HG02870 (cell line): Measurements from ENCODE around the gene GFPT2.

Experiments used
- ATAC-seq: cut with Tn5 transposase; IDR thresholded peaks from one replicate; pipeline ENCODE4 v1.9.1; 2021; ENCODE audit warnings: mild to moderate bottlenecking, moderate library complexity; ENCODE audit not compliant: unreplicated experiment

The GFPT2 gene

DNA sequence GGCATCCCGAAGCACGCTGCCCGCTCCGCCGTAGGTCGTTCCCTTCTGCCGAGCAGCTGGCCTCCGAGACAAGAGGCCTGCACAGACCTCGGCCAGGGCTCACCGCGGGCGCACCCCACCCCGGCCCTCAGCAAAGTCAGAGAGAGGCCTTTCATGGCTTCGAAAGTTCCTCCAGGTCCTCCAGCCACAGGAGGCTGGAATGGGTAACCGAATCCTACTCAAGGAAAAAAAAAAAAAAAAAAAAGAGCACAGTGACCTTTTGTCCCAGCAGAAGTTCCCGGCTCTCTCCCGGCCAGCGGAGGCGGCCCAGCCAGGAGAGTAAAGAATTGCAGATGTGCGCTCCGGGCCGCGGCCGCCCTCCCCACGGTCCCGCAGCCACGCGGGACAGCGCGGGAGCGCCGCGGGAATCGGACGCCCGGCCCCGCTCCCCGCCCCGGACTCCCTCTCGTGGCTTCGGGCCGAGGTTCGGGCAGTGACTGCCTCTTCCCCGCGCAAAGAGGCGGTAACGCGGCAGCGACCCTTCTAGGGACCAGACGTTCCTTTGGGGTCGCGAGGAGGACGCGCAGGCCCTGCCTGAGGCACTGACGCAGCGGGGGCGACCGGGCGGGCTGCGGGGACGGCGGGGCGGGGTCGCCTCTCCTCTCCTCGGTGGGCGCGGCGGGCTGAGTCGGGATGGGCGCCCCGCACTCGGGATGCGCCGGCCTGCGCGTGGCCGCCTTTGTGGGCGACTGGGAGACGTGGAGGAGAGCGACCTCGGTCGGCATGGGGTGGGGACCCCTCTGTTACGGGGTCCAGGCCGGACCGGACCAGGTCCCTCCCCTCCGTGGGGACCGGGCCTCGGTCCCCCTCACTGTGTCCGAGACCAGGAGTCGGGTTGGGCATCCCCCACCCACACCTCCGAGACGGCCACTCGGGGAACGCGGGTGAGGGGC is 754 bp downstream of the GFPT2 start:
- no peak for ATAC-seq

- no peak for ATAC-seq
Measured at GRCh38 chr5:180350711-180351465, 2.2 kb downstream of the GFPT2 start.

DNA sequence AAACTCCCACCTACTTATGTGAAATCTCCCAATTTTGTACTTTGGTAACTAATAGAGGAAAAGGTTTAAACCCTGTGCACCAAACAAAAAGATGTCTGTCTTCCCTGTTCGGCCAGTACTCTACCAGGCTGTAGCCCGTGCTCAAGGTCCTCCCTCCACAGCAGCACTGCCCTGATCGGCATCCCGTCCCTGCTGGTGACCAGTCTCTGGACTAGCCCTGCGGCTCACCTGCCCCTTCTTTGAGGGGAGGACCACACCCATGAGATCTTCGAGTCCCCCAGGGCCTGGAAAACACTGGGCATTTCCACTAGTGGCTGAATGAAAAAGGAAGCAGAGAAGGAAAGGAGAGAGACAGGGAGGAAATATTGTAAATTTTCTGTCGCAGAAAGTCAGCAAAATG is 2.8 kb downstream of the GFPT2 start:
- ATAC-seq: no peak

GRCh38 chr5:180349391-180349790 is 3.7 kb downstream of the GFPT2 start:
- no peak for ATAC-seq

DNA sequence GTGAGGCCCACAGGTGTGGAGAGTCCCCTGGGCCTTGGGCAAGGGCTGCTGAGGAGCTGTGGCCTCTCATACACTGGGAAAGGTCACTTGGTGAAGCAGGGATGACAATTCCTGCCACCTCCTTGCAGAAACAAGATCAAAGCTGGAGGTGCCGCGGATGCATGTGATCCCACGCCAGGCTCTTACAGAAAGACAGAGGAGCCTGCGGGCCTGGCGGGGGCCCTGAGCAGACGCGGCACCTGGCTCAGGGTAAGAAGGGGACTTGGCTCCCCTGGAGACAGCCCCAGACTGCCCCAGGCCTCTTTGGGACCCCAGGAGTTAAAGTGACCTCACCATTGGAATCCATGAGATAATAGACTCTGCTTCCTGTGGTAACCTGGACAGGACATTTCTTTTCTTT is 4.8 kb downstream of the GFPT2 start:
- no peak for ATAC-seq

- no peak for ATAC-seq
Measured at GRCh38 chr5:180347702-180348101, 5.4 kb downstream of the GFPT2 start.

GRCh38 chr5:180346358-180346757 is 6.8 kb downstream of the GFPT2 start:
- ATAC-seq: no peak

DNA sequence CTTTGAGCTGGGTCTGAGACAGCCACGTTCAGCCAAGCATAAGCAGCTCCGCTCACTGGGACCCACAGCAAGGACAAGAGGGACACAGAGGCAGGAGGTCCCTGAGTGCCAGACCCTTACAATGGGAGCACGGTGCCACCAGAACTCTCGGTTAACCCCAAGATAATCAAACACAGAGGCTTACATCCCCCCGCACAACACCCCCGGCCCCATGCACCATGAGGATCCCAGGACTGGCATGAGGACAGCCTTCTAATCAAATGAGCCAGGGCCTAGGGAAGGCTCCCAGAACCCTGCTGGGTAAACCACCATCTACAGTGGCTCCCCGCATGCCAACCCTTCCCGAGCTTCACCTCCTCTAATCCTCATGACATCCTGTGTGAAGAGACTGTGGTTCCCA is 7.4 kb downstream of the GFPT2 start:
- ATAC-seq: no peak

GRCh38 chr5:180345186-180345585 is 8.0 kb downstream of the GFPT2 start:
- no peak for ATAC-seq

- no peak for ATAC-seq
Measured at GRCh38 chr5:180344696-180344999, 8.5 kb downstream of the GFPT2 start.

DNA sequence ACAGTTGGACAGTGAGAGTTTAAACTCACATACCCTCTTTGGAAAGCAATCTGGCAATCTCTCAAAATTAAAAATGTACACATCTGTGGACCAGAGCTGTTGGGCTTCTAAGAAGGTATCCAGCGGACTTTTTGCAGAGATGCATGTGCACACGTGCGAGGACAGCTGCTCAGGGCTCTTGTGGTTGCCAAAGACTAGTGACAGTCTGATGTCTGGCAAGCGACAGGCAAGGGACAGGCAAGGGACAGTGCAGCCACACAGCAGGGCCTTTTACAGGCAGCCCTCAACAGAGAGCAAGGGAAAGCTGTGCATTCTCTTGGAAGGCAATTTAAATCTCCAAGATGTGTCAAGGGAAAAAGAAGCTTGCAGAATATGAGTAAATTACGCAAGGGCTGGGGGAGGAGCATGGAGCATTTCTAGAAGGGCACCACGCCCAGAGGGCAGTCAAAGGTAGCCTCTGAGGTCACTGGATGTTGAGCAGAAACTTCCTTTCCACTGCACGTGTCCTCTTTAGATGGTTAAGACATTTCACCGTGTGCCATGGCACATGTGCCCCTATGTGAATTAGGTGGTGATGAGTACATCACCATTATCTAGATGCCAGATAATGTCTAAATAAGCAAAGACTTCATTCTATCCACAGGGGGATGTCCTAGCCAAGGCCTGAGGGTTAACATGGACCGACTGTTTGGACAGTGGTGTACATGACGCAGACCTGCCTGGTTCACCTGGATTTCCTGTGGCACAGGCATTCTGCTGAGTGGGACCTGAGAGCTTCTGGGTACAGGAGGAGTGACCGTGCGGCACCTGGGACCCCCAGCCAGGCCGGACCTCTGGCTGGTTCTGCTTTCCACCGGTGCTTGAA is 9.1 kb downstream of the GFPT2 start:
- ATAC-seq: no peak

DNA sequence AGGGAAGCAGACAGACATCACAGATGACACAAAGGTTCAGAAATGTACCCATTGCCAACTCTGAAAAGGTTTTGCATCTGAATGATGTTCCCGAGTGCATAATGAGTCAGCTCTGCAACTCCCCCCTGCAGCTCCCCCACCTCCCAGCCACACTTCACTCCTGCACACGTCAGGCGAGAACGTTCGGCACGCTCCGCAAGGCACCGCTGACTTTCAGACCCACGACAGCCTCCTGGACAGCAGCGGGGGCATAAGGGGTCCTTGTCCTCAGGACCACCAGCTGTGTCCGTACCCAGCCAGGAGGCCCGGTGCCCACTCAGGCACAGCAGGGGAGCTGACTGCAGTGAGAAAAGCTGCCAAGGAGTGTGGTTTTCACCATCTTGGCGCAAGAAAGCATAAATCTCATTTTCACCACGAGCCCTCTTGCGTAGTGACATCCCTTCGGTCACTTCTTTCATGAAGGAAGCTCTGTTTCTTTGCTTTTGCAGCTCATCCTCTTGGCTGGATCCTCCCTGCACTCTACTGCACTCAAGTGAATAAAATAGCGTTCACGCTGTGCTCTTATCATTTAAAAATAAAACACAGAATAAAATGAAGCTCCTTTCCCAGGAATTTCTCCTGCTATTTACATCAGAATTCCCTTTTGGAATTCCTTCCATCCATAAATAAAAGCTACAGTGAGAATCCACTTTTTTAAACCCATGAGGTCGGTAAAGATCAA is 9.9 kb downstream of the GFPT2 start:
- no peak for ATAC-seq

GRCh38 chr5:180341595-180341994 is 11.5 kb downstream of the GFPT2 start:
- ATAC-seq: no peak

GRCh38 chr5:180340856-180341255 is 12.3 kb downstream of the GFPT2 start:
- ATAC-seq: no peak

DNA sequence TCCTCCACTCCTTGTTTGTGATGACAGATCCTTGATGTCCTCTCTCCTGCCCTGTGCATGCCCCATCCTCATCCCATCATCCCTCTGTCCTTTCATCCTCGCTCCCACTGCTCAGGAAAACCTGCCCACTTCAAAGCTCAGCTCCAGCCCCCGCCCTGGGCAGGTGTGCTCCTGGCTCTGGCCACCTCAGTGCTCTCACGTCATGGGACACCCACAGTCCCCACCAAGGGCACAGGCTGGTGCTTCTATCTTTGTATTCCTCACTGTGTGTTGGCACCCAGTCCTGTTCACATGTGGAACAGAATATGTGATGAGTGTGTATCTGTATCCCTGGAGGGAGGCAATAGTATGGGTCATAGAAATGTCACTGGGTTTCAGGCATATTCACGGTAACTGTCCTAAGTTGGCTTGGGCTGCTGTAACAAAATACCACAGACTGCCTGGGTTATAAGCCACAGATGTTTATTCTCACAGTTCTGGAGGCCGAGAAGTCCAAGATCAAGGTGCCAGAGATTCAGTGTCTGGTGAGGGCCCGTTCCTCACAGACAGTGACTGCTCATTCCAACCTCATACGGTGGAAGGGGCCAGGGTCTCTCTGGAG is 13.5 kb downstream of the GFPT2 start:
- no peak for ATAC-seq

DNA sequence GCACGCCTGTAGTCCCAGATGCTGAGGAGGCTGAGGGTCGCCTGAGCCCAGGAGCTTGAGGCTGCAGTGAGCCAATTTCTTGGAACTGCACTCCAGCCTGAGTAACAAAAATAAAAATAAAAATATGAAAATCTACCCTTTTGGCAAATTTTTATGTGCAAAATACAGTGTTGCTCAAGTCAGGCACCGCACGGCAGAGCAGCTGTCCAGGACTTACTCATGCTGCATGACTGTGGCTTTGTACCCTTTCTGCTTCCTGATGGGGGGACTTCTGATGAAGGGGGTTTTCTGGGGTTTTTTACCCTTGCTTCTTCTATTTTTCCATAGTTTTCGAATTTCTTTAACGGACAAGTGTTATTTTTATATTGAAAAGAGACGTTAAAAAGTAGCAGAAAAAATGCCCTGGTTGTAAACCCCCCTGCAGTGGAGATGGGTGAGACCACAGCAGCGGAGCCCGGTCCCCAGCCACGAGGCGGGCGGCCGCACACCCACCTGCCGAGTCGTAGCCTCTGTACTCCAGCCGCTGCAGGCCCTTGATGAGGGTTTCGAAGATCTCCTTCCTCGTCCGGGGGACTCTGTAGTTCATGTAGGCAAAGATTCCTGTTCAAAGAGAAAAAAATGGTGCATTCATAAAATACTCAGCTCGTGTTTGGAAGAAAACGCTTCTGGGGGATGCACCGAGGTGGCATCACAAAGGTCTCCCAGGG is 15.0 kb downstream of the GFPT2 start:
- no peak for ATAC-seq

DNA sequence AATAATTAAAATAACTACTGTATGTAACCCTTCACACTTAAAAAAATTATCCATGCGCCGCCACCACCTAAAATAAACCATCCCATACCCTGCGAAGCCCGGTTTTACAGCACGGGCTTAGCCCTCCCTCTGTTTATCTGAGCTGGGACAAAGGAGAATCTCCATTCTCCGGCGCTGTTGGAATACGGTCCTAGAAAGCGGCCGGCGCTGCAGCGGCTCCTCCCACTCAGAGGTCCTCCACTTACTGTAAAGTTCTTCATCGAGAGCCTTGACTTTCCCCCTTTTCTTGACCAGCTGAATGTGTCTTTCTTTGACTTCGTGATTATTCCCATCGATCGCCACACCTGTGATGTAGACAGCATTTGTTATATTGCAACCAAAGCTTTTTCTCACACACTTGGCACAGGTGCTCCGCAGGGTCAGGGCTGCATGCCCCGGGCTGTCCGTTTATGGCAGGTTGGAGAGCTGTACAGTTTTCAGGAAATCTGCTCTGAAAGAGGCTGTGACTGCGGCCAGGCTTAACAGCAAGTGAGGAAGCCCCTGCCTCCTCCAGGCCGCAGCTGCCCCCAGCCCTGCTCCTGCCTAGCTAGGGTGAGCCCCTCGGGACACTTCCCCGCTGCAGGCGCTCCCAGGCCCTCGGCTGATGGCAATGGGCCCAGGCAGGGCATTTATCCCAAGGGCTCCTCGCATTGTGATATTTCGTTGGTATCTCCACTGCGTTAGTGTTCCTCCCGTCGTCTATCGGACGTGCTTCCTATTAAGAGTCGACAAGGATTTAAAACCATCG is 16.7 kb downstream of the GFPT2 start:
- no peak for ATAC-seq

GRCh38 chr5:180335614-180336233 is 17.4 kb downstream of the GFPT2 start:
- ATAC-seq: no peak
